Glutamatergic neuron (in vitro differentiated cells): ENCODE data around the gene VTI1A. TPM values are rescaled to one million over a fixed set of nuclear protein-coding genes. Genes with fewer than 3 reads are reported as not detected.

Source experiments
- DNase-seq: peaks from one replicate; pipeline ENCODE4 v3.0.0; 2022
- H3K27ac Mint-ChIP-seq: one replicate; pipeline ENCODE4 v1.8.0; 2020; ENCODE audit warnings: mild to moderate bottlenecking, mixed read lengths, inconsistent platforms; ENCODE audit not compliant: unreplicated experiment
- H3K27me3 Mint-ChIP-seq: one replicate; pipeline ENCODE4 v1.8.0; 2020; ENCODE audit warnings: mild to moderate bottlenecking, moderate library complexity, mixed read lengths, inconsistent platforms; ENCODE audit not compliant: unreplicated experiment
- H3K36me3 Mint-ChIP-seq: one replicate; pipeline ENCODE4 v1.8.0; 2020; ENCODE audit warnings: mild to moderate bottlenecking, mixed read lengths, inconsistent platforms; ENCODE audit not compliant: unreplicated experiment
- H3K4me1 Mint-ChIP-seq: one replicate; pipeline ENCODE4 v1.8.0; 2020; ENCODE audit warnings: mild to moderate bottlenecking, low read depth, mixed read lengths, inconsistent platforms; ENCODE audit not compliant: unreplicated experiment
- H3K4me3 Mint-ChIP-seq: one replicate; pipeline ENCODE4 v1.8.0; 2020; ENCODE audit warnings: mild to moderate bottlenecking, mixed read lengths, inconsistent platforms; ENCODE audit not compliant: unreplicated experiment
- H3K9me3 Mint-ChIP-seq: one replicate; pipeline ENCODE4 v1.8.0; 2020; ENCODE audit warnings: mild to moderate bottlenecking, moderate library complexity, mixed read lengths, inconsistent platforms; ENCODE audit not compliant: unreplicated experiment
- total RNA-seq: library from RNA; stranded (reverse); fragmentation: NEBNext Ultra II Directional; extraction: Animal tissue kit (Norgen Biotek cat#: 25700); gene quantifications from one replicate; pipeline ENCODE4 v1.2.1, GENCODE V29; 2021; ENCODE audit not compliant: unreplicated experiment
- TF ChIP-seq, protein P1 (sequence below): fragments of 200-600 bp; sonication (generic); IDR thresholded peaks from one replicate; pipeline ENCODE4 v1.5.0; 2021; ENCODE audit not compliant: partially characterized antibody, unreplicated experiment

The VTI1A gene
- total RNA-seq, 1 donor from 2014 or later: 61.0 TPM

DNA sequence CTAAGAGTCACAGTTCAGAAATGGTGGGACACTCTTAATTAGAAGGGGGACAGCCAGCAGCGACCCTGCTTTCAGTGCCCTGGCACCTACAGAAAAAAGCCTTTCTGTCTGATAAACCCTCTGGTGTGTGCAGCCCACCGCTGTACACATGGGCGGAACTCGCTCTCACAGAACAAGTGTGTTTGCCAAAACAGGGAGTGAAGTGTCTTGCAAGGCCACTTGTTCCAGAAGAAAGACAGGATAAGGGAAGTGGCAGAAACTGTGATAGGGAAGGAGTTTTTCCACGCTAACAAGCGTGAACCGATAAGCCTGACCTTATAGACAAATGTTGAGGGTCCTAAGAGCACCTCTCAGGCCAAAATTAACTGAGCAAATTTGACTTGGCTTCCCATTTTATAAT lies 299.3 kb downstream of the VTI1A start:
- TF ChIP-seq, protein P1, sequence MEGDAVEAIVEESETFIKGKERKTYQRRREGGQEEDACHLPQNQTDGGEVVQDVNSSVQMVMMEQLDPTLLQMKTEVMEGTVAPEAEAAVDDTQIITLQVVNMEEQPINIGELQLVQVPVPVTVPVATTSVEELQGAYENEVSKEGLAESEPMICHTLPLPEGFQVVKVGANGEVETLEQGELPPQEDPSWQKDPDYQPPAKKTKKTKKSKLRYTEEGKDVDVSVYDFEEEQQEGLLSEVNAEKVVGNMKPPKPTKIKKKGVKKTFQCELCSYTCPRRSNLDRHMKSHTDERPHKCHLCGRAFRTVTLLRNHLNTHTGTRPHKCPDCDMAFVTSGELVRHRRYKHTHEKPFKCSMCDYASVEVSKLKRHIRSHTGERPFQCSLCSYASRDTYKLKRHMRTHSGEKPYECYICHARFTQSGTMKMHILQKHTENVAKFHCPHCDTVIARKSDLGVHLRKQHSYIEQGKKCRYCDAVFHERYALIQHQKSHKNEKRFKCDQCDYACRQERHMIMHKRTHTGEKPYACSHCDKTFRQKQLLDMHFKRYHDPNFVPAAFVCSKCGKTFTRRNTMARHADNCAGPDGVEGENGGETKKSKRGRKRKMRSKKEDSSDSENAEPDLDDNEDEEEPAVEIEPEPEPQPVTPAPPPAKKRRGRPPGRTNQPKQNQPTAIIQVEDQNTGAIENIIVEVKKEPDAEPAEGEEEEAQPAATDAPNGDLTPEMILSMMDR: no peak
- no peaks in the 10 kb centered on the region for H3K9me3 Mint-ChIP-seq
- no peak overlapping the region for H3K27ac Mint-ChIP-seq
- DNase-seq: no peak
- H3K4me3 Mint-ChIP-seq: no peak overlapping the region
- H3K4me1 Mint-ChIP-seq: peaks cover 17% of the 10 kb centered on the region
- H3K27me3 Mint-ChIP-seq: no peaks in the 10 kb centered on the region
- H3K36me3 Mint-ChIP-seq: no peaks in the 10 kb centered on the region

DNA sequence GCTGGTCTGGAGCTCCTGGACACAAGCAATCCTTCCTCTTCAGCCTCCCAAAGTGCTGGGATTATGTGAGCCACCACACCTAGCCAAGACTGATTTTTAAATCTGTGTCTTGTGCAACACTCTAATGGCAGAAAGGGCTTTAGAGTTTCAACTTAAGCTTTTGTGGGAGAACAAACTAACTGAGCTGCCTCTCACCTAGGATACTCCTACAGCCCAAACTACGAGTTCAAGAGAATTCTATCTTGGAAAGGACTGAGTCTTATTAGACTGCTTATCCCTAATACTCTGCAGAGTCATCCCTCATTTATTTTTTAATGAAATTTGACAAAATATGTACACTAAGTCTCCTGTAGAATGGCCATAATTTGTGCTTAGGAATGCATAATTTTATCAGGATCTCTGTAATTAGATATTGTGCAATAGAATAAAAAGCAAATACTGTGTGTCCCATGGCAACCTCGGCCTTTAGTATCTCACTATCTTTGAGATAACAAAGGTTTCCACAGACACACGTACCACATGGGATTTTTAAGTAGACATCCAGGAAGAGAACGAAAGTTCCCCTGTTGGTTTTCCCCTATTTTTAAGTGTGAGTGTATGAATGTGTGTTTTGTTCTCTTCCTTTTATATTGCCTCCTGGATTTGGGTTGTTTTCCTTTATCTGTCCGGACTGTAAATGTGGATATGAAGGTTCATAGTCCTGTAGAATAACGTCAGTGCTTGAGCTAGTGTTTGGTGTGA lies 303.6 kb downstream of the VTI1A start:
- no peak overlapping the region for H3K27ac Mint-ChIP-seq
- no peak overlapping the region for H3K4me3 Mint-ChIP-seq
- no peaks in the 10 kb centered on the region for H3K4me1 Mint-ChIP-seq

DNA sequence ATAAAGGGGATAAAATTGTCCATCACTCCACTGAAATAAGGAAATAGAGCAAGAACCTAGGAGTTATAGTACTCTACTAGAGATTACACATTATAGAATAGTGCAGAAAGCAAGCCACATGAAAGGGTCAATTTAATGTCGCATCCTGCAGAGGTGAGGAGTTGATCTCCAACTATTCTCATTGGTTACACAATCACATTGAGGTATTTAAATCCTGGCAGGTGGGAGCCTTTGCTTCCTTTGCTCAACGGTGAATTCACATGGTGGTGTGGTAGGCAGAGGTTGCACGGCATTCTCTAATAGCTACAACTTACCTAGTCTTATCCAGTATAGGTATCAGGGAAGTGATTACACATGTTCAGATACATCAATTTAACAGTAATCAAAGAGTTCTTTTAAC lies 304.6 kb downstream of the VTI1A start:
- no peaks in the 10 kb centered on the region for H3K9me3 Mint-ChIP-seq
- no peak overlapping the region for H3K27ac Mint-ChIP-seq
- no peaks in the 10 kb centered on the region for H3K36me3 Mint-ChIP-seq
- H3K4me1 Mint-ChIP-seq: peaks cover 1% of the 10 kb centered on the region
- DNase-seq: no peak
- H3K4me3 Mint-ChIP-seq: no peak overlapping the region
- TF ChIP-seq, protein P1: no peak
- no peaks in the 10 kb centered on the region for H3K27me3 Mint-ChIP-seq

More for the DNA sequence above, 303.6 kb downstream of the VTI1A start:
- DNase-seq: no peak
- Mint-ChIP-seq H3K36me3 (no peaks in the 10 kb centered on the region), H3K27me3 (no peaks in the 10 kb centered on the region), H3K9me3 (no peaks in the 10 kb centered on the region)
- TF ChIP-seq, protein P1: no peak

DNA sequence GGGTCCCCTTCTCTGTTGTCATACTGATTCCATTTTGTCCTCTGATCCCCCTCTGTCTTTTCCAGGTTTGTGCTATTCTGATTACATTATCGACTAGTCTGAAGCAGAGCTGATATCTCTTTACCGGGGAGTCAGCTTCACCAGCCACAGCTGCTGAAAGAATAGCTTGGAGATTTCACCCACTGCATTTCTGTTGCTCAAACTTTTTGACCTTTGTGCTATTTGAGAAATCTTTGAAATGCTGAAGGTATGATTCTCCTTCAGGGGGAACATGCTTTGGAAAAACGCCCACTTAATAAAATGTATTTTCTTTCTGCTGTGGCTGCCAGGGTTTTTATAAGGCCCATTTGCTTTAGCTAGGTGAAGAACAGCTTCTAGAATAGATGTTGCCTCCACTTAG lies 305.3 kb downstream of the VTI1A start:
- Mint-ChIP-seq H3K27me3 (no peaks in the 10 kb centered on the region), H3K27ac (no peak overlapping the region), H3K36me3 (no peaks in the 10 kb centered on the region), H3K4me3 (no peak overlapping the region), H3K9me3 (no peaks in the 10 kb centered on the region), H3K4me1 (peaks cover 1% of the 10 kb centered on the region)
- TF ChIP-seq, protein P1: no peak
- no peak for DNase-seq

DNA sequence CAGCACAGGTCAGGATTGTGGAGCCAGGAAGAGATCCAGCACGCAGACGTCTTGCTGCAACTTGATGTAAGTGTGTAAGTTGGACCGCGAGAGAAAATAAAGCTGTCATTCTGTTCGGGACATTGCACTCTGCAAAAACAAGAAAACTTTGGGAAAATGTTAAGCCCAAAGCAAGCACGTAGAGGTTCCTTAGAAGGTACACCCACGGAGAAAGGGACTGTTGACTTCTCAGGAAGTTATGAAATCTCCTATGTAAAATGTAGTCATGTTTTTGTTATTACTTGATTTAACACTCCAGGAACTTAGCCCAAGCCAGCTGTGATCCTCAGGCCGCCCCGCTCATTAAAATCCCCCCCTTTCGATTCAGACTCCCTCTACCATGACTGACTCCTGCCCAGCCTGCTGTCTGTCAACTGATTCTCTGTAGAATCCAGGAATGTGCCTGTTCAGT lies 307.0 kb downstream of the VTI1A start:
- no peak for DNase-seq
- Mint-ChIP-seq H3K9me3 (no peaks in the 10 kb centered on the region), H3K27ac (no peak overlapping the region), H3K27me3 (no peaks in the 10 kb centered on the region), H3K4me1 (peaks cover 1% of the 10 kb centered on the region), H3K4me3 (no peak overlapping the region), H3K36me3 (no peaks in the 10 kb centered on the region)
- TF ChIP-seq, protein P1: no peak
